ENCODE measurements around the gene PUM2.

GRCh38 chr2:20366672-20367116 lies 16.1 kb upstream of the PUM2 start:
- TF ChIP-seq BRCA1 (IDR thresholded peaks at IDR 0.05; ENCODE audit: low read depth, low read length) (no peak), TEAD4 (IDR thresholded peaks at IDR 0.05; ENCODE audit: low read depth, low read length) (no peak), KDM5A (IDR thresholded peaks at IDR 0.05; ENCODE audit: low read length) (no peak), RAD21 (IDR thresholded peaks at IDR 0.05 in 1 of 2, conservative IDR thresholded peaks at IDR 0.05 in 1 of 2; ENCODE audit: low read depth in 2 of 2, low read length in 2 of 2) (no peak)

Measured in H1 (cell line).